Esophagus (tissue), 2 donors: Measurements from ENCODE around the gene RPS21. TPM values are rescaled to one million over a fixed set of nuclear protein-coding genes. Genes with fewer than 3 reads are reported as not detected.

Source experiments
- H3K27ac ChIP-seq, 2 donors: one replicate each; pipeline ENCODE4 v1.5.1; 2013; ENCODE audit warnings: low read depth in 2 of 2, mild to moderate bottlenecking in 2 of 2, inconsistent platforms in 1 of 2, low read length in 1 of 2, moderate library complexity in 1 of 2
- H3K27me3 ChIP-seq, 2 donors: one replicate each; pipeline ENCODE4 v1.6.1; 2013; ENCODE audit warnings: low read length in 2 of 2, control low read depth in 1 of 2, mild to moderate bottlenecking in 1 of 2; ENCODE audit not compliant: insufficient read depth in 2 of 2, control insufficient read depth in 1 of 2
- H3K36me3 ChIP-seq, 2 donors: one replicate each; pipeline ENCODE4 v1.6.1; 2013; ENCODE audit warnings: low read length in 1 of 2; ENCODE audit not compliant: control insufficient read depth in 2 of 2, insufficient read depth in 2 of 2
- H3K4me1 ChIP-seq, 2 donors: one replicate each; pipeline ENCODE4 v1.6.1; 2013; ENCODE audit warnings: low read length in 1 of 2; ENCODE audit not compliant: control insufficient read depth in 2 of 2, insufficient read depth in 2 of 2
- H3K4me3 ChIP-seq, 2 donors: one replicate each; pipeline ENCODE4 v1.5.1; 2013; ENCODE audit warnings: low read length in 2 of 2, mild to moderate bottlenecking in 2 of 2, low read depth in 1 of 2, moderate library complexity in 1 of 2
- H3K9me3 ChIP-seq, 2 donors: one replicate each; pipeline ENCODE4 v1.6.1; 2013; ENCODE audit warnings: mild to moderate bottlenecking in 2 of 2, low read depth in 1 of 2, low read length in 1 of 2, moderate library complexity in 1 of 2; ENCODE audit not compliant: control insufficient read depth in 2 of 2, insufficient read depth in 1 of 2
- WGBS, 2 donors: extraction: QIAGEN DNeasy Blood & Tissue Kit; methylation state at CpG; one replicate each; pipeline ENCODE4 v1.1.7; 2013; 5-methylcytosine and 5-hydroxymethylcytosine counted together
- polyA plus RNA-seq, 2 donors: library from polyadenylated mRNA; stranded (reverse); fragments of 200-250 nt; gene quantifications; one replicate each; pipeline ENCODE4 v1.2.3, GENCODE V29; 2013
- donor health status: healthy with polysubstance abuse.
- donor health status: Bipolar disorder and iron deficiency.

Gene RPS21
- polyA plus RNA-seq, 2 donors = 4,370 to 5,155 TPM

DNA sequence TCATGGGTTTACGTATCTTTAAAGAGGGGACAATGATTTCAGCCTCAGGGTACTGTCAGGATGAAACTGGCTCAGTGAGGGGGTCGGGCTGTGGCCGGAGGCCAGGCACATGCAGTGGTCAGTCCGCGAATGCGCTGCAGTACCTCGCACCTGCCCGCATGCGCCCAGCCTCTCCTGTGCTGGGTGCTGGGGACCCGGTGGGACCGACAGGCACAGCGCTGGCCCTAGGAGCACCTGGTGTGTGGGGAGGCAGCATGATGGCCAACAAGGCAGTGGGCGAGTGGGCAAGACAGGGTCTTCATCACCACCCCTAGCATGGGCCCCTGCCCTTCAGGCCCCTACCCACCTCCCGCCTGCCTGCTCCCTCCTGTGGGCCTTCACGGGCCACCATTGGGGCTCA, 21.2 kb downstream of the RPS21 start:
- Histone ChIP-seq H3K36me3 (no peaks in the 10 kb centered on the region), H3K4me1 (peaks cover 10 to 31% of the 10 kb centered on the region in 2 donors), H3K27ac (no peak overlapping the region), H3K27me3 (no peaks in the 10 kb centered on the region), H3K9me3 (no peaks in the 10 kb centered on the region), H3K4me3 (no peak overlapping the region)
- 94% methylated on average over 14 to 15 of the region's 15 CpGs for WGBS, 2 donors

DNA sequence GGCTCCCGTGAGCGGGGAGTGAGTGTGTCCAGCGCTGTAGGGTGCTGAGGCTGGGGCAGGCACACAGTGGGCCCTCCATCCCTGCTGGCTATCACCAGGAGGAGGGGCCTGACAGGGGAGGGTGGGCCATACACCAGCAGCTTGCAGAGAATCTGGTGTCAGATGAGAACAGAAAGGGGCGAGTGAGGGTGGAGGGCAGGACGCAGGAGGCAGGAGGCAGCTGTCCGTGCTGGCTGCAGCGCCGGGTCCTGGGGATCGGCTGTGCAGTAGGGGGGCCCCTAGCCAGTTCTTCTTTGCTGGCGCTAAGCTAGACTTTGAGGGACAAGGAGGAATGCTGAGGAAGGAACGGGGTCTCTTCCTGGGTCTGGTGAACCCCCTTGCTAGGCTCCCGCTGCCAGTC, 21.7 kb downstream of the RPS21 start:
- 84 to 89% methylated on average over 12 of the region's 12 CpGs for WGBS, 2 donors
- Histone ChIP-seq H3K9me3 (no peaks in the 10 kb centered on the region), H3K4me3 (no peak overlapping the region), H3K4me1 (peaks cover 10 to 31% of the 10 kb centered on the region in 2 donors), H3K27ac (no peak overlapping the region), H3K27me3 (no peaks in the 10 kb centered on the region), H3K36me3 (no peaks in the 10 kb centered on the region)

DNA sequence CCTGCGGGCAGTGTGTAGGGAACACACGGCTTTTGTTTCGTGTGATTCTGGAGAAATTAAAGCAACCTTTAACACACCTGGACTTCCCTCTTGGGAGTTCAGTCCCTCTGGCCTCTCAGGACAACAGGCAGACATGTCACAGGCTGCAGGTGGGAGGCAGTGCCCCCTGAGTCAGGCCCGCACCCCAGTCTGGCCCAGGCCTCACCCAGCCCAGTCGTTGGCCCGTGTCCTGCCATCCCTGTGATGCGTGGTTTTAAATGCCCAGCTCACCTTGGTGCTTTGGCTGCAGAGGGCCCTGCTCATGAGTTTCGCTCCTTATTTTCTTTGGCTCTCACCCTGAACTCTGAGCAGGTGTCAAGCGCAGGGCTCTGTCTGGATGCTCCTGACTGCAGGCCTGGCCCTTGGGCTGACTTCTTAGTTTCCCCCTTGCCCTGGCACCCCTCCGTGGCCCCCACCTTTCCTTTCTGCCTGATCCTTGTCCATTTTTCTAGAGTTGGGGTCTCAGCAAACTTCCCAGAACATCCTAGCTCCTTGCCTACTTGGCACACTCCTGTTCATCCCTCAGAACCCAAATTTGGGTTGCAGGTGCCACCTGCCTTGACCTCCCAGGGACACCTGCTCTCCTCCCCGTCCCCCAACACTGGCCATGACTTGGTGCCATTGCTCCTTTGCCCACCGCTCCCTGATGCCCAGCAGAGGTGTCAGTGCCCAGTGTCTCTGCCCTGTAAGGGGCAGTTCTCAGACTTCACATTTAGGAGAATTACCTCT, 22.4 kb downstream of the RPS21 start:
- H3K4me3 ChIP-seq = no peak overlapping the region
- H3K27ac ChIP-seq = no peak overlapping the region
- peaks cover 10 to 31% of the 10 kb centered on the region in 2 donors for H3K4me1 ChIP-seq
- WGBS, 2 donors = 72 to 76% methylated on average over 12 of the region's 12 CpGs
- no peaks in the 10 kb centered on the region for H3K9me3 ChIP-seq
- no peaks in the 10 kb centered on the region for H3K36me3 ChIP-seq
- H3K27me3 ChIP-seq = no peaks in the 10 kb centered on the region

DNA sequence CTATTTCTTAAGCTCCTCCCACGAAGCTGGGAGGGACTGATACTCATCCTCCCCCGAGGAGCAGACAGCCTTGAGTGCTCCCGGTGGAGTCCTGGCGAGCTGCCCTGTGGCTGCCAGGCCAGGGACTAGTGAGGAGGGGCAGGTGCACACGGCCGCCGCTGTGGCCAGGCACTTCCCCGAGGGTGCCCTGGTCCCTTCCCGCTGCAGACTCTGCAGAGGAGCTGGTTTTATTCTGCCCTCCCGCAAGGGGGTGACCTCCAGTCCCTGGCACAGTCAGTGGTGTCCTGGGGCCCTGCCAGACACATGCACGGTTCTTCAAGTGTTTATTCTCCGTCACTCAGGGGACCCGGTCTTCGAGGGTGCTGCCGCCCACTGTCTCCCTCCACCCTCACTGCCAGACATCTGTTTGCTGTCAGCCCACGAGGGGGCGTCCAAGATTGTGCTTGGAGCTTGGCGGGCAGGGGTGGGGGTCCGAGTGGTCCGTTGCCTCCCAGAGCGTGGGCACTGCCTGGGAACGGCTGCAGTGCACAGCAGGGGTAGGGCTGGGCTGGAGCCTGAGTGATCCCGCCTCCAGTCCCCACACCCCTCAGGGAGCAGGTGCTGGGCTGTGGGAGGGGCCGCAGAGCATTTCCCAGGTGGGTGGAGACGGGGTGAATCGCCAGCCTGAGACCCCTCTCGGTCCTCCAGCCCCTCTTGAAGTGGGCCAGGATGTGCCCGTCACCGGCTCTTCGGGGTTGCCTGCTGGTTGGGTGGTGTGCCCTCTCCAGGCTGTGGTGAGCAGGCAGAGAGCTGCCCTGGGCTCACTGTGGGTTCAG, 23.2 kb downstream of the RPS21 start:
- H3K9me3 ChIP-seq = no peaks in the 10 kb centered on the region
- no peak overlapping the region for H3K4me3 ChIP-seq
- no peaks in the 10 kb centered on the region for H3K27me3 ChIP-seq
- H3K27ac ChIP-seq = peak overlapping the region in 1 of 2 donors; percentile 5
- peaks cover 10 to 29% of the 10 kb centered on the region in 2 donors for H3K4me1 ChIP-seq
- 9 to 10% methylated on average over 30 of the region's 30 CpGs for WGBS, 2 donors
- no peaks in the 10 kb centered on the region for H3K36me3 ChIP-seq

DNA sequence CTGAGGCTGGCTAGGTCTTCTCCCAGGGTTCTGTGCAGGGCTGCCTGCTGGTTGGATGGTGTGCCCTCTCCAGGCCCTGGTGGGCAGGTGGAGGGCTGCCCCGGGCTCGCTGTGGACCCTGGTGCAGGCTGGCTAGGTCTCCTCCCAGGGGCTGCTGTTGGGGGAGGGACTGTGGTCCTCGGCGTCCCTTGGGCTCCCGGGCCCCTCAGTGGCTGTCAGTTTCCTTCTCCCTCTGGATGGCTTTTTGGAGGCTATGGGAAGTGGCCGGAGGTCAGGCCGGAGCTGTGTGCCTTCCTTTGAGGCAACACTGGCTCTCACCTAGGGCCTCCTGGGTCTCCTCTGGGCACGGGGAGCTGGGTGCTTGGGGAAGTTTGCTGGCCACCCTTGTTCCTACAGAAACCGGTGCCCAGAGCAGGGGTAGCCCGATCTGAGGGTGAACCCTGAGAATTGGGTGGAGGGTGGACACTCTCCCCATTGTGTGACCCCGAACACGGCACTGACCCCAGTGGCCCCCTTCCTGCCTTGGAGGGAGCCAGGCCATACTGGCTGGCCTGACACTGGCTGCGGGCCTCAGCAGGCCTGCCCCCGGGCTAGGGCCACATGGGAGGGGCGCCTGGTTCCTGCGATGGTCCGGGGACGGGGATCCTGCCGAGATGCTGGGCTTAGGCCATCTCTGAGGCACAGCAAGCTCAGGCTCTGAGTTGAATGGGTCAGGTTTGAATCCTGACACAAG, 24.0 kb downstream of the RPS21 start:
- Histone ChIP-seq H3K36me3 (no peaks in the 10 kb centered on the region), H3K9me3 (no peaks in the 10 kb centered on the region), H3K4me3 (no peak overlapping the region), H3K4me1 (peaks cover 8 to 22% of the 10 kb centered on the region in 2 donors), H3K27ac (no peak overlapping the region), H3K27me3 (no peaks in the 10 kb centered on the region)
- 81 to 83% methylated on average over 17 to 19 of the region's 19 CpGs for WGBS, 2 donors

DNA sequence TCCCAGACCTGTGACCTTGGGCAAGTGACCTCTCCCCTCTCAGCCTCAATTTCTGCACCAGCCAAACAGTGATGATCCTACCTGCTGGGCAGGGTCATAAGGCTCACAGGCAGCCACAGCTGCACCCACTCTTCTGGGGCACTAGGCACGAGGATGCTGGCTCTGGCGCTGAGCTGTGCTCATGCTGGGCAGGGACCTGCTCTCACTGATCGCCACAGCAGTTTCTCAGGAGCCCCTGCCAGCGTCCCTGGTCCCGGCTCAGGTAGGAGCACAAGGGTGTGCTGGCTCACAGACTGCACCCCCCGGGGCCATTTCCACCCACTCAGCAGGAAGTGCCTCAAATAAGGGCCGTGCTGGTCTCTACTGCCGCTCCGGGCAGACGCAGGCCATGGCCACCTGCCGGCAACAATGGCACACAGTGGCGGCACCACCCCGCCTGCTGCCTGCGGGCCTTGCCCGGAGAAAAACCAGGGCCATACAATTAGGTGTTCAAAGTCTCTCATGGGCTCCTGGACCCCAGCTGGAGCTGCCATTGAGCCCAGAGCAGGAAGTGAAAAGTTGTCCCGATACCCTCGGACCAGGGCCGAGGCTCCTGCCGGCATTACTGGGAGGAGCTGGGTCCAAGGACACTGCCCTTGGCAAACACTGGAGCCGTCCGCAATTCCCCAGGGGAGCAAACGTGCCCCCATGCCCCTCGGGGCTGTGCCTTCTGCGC, 24.7 kb downstream of the RPS21 start:
- 61 to 70% methylated on average over 24 of the region's 24 CpGs for WGBS, 2 donors
- Histone ChIP-seq H3K27ac (no peak overlapping the region), H3K36me3 (no peaks in the 10 kb centered on the region), H3K4me1 (peaks cover 8 to 15% of the 10 kb centered on the region in 2 donors), H3K27me3 (no peaks in the 10 kb centered on the region), H3K9me3 (no peaks in the 10 kb centered on the region), H3K4me3 (no peak overlapping the region)

DNA sequence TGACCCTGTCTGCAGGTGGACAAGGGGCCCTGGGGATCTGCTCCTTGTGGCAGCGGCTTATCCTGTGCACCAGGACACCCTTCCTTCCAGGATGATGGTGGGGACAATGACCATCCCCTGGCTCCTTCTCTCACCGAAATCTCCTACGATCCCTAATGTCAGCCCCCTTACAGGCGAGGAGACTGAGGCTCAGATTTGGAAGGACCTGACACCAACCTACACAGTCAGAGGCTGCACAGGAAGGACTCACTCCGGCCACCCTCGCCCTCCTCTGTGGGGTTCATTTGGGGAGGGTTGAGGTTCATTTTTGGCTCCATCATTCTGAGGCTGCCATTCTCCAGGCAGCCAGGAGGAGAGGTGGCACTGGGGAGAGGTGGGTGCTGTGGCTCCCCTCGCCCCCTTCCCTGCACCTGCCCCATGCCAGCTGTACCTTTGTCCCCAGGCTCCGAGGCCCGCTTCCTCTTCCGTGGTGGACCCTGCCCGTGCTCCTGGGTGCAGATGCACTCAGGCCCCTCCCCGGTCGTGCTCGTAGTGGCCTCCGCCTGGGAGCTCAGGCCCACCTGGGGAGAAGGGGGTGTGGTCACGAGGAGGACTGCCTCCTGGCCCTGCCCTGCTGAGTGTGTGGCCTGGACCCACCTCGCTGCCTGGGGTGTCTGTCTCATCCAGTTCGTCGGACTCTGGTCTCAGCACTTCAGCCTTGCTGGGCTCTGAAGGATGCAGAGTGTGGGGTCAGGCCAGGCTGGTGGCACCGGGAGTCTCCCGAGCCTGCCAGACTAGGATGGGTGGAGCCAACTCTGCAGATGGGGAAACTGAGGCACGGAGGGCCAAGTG, 25.5 kb downstream of the RPS21 start:
- H3K27ac ChIP-seq = no peak overlapping the region
- H3K9me3 ChIP-seq = peaks cover 0 to 4% of the 10 kb centered on the region in 2 donors
- WGBS, 2 donors = 69 to 75% methylated on average over 20 to 22 of the region's 22 CpGs
- peaks cover 0 to 4% of the 10 kb centered on the region in 2 donors for H3K36me3 ChIP-seq
- peaks cover 6 to 14% of the 10 kb centered on the region in 2 donors for H3K4me1 ChIP-seq
- no peak overlapping the region for H3K4me3 ChIP-seq
- no peaks in the 10 kb centered on the region for H3K27me3 ChIP-seq

DNA sequence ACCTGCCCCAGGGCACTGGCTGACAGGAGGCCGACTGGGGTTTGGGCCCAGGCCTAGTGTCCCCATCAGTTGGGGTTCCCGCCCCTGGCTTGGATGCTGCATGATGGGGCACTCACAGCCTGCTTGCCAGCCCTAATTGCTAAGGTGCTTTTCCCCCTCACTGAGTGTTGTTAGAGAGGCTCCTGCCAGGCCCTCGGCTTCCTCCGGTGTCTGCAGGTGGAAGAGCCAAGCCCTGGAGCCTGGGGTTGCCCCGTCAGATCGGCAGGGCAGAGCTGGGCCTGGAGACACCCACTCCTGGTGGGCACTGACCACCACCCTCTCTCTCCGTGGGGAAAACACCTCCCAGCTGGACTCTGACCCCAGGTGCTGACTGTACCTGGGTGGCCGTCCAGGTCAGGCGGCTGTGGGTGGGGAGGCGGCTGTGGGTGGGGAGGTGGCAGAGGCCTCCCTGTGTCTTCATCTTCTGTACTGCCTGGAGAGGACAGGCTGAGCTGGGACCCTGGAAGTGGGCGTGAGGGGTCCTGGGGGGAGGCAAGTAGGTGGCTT, 26.2 kb downstream of the RPS21 start:
- H3K4me3 ChIP-seq = no peak overlapping the region
- peaks cover 0 to 4% of the 10 kb centered on the region in 2 donors for H3K9me3 ChIP-seq
- H3K36me3 ChIP-seq = peaks cover 0 to 4% of the 10 kb centered on the region in 2 donors
- no peak overlapping the region for H3K27ac ChIP-seq
- H3K4me1 ChIP-seq = peaks cover 5 to 7% of the 10 kb centered on the region in 2 donors
- H3K27me3 ChIP-seq = no peaks in the 10 kb centered on the region
- 77 to 81% methylated on average over 11 of the region's 11 CpGs for WGBS, 2 donors
